T follicular helper cell (primary cell): Measurements from ENCODE around the gene RPL27.
"Not testable (repeated sequence)": the region's sequence is repeated elsewhere in the genome, so short reads cannot be mapped to it uniquely, and the experiment has no call there.

Experiments
- DNase-seq: peaks from one replicate; pipeline ENCODE4 v3.0.0-alpha.2; 2020; ENCODE audit warnings: low read depth
- total RNA-seq, 2 experiments: gene quantifications; one replicate each; lab custom pipeline; 2026; lab: John Stamatoyannopoulos, UW

Gene RPL27
- total RNA-seq, result 595 to 614 reads per million in 2 experiments

- peak; percentile 98 for DNase-seq
These were observed at the start of gene RPL27 for GRCh38 chr17:42997984-42998938. TSS of gene RPL27 (plus strand) at chr17:42998419. CDS start at chr17:42998751, 332 bp downstream.

- no peak for DNase-seq
These were observed 48.0 kb upstream of the RPL27 start for GRCh38 chr17:42950044-42950783.

- DNase-seq, result no peak
These were observed 44.5 kb upstream of the RPL27 start for GRCh38 chr17:42953669-42954068.

- DNase-seq, result peak; percentile 88
These were observed 33.9 kb upstream of the RPL27 start, which contains the start of gene AARSD1 for GRCh38 chr17:42964161-42964932. TSS of gene AARSD1 (minus strand) at chr17:42964454. CDS start at chr17:42964440, 14 bp downstream.

GRCh38 chr17:42967925-42968324, 30.3 kb upstream of the RPL27 start:
- DNase-seq, result no peak

GRCh38 chr17:42969001-42969581, 29.1 kb upstream of the RPL27 start:
- DNase-seq, result no peak

GRCh38 chr17:42971589-42971988, 26.6 kb upstream of the RPL27 start:
- no peak for DNase-seq

- not testable (repeated sequence) for DNase-seq
These were observed 24.9 kb upstream of the RPL27 start for GRCh38 chr17:42973323-42973722.

GRCh38 chr17:42975265-42975664, 23.0 kb upstream of the RPL27 start:
- no peak for DNase-seq

GRCh38 chr17:42975701-42976100, 22.5 kb upstream of the RPL27 start:
- not testable (repeated sequence) for DNase-seq

GRCh38 chr17:42979511-42980273, 18.5 kb upstream of the RPL27 start, which contains the start of gene PTGES3L:
TSS of gene PTGES3L (minus strand) at chr17:42980080. CDS start at chr17:42980053, 27 bp downstream.
- no peak for DNase-seq

- DNase-seq, result peak; percentile 88
These were observed 17.9 kb upstream of the RPL27 start, which contains the start of gene RUNDC1 for GRCh38 chr17:42980274-42980765. TSS of gene RUNDC1 (plus strand) at chr17:42980565. CDS start at chr17:42980577, 12 bp downstream.

- peak; percentile 30 for DNase-seq
These were observed 17.3 kb upstream of the RPL27 start for GRCh38 chr17:42980766-42981397.

- no peak for DNase-seq
These were observed 16.0 kb upstream of the RPL27 start for GRCh38 chr17:42982266-42982665.

GRCh38 chr17:42985225-42985624, 13.0 kb upstream of the RPL27 start:
- no peak for DNase-seq

GRCh38 chr17:42989141-42989540, 9.1 kb upstream of the RPL27 start:
- DNase-seq, result no peak

- DNase-seq, result no peak
These were observed 8.2 kb upstream of the RPL27 start for GRCh38 chr17:42989726-42990652.

- DNase-seq, result no peak
These were observed 6.7 kb upstream of the RPL27 start for GRCh38 chr17:42991471-42991870.

GRCh38 chr17:42992872-42993271, 5.3 kb upstream of the RPL27 start:
- no peak for DNase-seq
